NT2/D1 (cell line): ENCODE results near the gene TGM3.

Source experiments
- DNase-seq: peaks from one replicate; pipeline ENCODE4 v3.0.0-alpha.2; 2011; ENCODE audit warnings: low read depth, low spot score
- H3K27me3 ChIP-seq: 2 replicates; pipeline ENCODE4 v1.6.0; 2011; ENCODE audit warnings: mild to moderate bottlenecking; ENCODE audit not compliant: insufficient read length, insufficient read depth
- H3K36me3 ChIP-seq: 2 replicates; pipeline ENCODE4 v1.6.1; 2011; ENCODE audit warnings: mild to moderate bottlenecking, low read length, mixed read lengths; ENCODE audit not compliant: insufficient read depth, insufficient read length
- H3K4me1 ChIP-seq: 2 replicates; pipeline ENCODE4 v1.5.1; 2011; ENCODE audit not compliant: insufficient read depth, insufficient read length
- H3K4me3 ChIP-seq: 2 replicates; pipeline ENCODE4 v1.5.1; 2011; ENCODE audit warnings: low read depth; ENCODE audit not compliant: insufficient read length
- H3K9ac ChIP-seq: 2 replicates; pipeline ENCODE4 v1.6.0; 2011; ENCODE audit warnings: low read depth; ENCODE audit not compliant: insufficient read length
- H3K9me3 ChIP-seq: 2 replicates; pipeline ENCODE4 v1.5.1; 2011; ENCODE audit warnings: mild to moderate bottlenecking, low read length; ENCODE audit not compliant: insufficient read depth
- SUZ12 ChIP-seq: IDR thresholded peaks from 2 replicates; pipeline ENCODE4 v1.6.1; 2011; ENCODE audit not compliant: insufficient read length, insufficient read depth; ENCODE audit errors: extremely low read depth
- YY1 ChIP-seq: IDR thresholded peaks from 2 replicates; pipeline ENCODE4 v1.6.1; 2011; ENCODE audit not compliant: insufficient read length, insufficient read depth
- ZNF274 ChIP-seq: IDR thresholded peaks from 2 replicates; pipeline ENCODE4 v1.6.1; 2011; ENCODE audit warnings: mild to moderate bottlenecking, low read depth, low read length

The TGM3 gene

DNA sequence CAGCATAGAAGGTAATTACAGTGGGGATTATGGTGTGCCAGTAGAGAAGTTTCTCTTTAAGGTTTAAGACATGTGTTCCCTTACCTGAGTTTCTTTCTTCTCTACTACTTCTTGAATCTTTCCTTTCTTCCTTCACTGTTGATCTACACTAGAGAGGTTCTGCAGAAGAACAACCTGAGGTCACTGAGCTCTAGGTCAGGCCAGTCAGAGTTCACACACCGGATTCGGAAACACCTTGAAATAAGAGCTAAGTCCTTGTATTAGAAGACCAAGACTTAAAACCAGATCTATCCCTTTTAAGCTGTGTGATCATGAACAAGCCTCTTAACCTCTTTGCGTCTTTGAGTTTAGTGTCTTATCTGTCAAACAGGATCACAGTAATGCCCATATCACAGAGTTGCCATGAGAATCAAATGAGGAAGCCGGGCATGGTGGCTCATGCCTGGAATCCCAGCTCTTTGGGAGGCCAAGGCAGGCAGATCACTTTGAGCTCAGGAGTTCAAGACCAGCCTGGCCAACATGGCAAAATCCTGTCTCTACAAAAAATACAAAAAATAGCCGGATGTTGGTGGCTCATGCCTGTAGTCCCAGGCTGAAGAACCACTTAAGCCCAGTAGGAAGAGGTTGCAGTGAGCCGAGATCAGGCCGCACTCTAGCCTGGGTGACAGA is 22.0 kb upstream of the TGM3 start:
- Histone ChIP-seq H3K27me3 (no peaks in the 10 kb centered on the region), H3K4me3 (no peak overlapping the region), H3K36me3 (no peaks in the 10 kb centered on the region), H3K9ac (no peak overlapping the region), H3K4me1 (no peaks in the 10 kb centered on the region), H3K9me3 (no peaks in the 10 kb centered on the region)
- no peak for DNase-seq
- no peak for TF ChIP-seq YY1
- no peak for TF ChIP-seq ZNF274
- TF ChIP-seq SUZ12 = no peak

DNA sequence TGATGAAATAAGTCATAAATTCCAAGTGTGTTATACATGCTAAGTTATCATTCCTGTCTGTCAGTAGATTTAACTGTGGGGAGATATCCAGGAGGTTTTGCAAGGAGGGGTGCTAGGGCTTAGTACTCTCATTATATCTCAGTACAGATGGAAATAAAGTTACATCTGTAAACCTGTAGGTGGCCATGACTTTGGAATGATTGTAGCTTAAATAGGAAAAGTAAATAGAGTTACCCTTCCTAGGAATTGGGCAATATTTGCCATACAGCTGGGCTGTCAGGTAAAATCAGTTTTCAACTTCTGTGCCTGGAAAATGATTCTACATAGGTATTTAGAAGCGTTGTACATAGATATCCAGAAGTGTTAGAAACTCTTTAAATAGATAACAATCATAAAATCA is 19.8 kb upstream of the TGM3 start:
- H3K27me3 ChIP-seq = no peaks in the 10 kb centered on the region

DNA sequence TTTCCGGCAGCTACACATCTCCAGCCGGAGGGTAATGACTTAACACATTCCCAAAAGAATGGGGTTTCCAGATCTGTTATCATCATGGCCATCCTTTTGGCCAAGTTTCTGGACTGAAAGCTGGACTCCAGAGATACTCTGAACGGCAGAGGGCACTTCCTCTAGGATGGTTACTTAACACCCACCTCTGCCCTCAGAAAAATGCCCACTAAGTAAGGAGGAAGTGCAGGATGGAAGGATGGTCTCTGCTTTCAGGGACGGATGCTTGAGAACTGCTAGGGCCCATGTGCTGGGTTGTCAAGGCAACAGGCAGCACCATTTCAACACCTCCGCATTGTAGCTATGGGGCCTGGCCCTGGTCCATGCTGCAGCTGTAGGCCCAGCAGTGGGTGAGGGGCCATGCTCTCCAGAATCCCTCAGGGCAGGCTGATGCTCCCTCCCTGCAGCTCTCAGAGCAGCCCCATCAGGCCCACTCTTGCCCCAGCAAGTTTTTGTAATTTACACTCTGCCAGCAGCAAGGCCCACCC is 16.5 kb upstream of the TGM3 start:
- Histone ChIP-seq H3K4me1 (peaks cover 3% of the 10 kb centered on the region), H3K36me3 (no peaks in the 10 kb centered on the region), H3K27me3 (no peaks in the 10 kb centered on the region), H3K9me3 (no peaks in the 10 kb centered on the region), H3K4me3 (no peak overlapping the region), H3K9ac (no peak overlapping the region)
- no peak for DNase-seq
- no peak for TF ChIP-seq YY1
- TF ChIP-seq ZNF274 = no peak

More for the DNA sequence above, 19.8 kb upstream of the TGM3 start:
- Histone ChIP-seq H3K36me3 (no peaks in the 10 kb centered on the region), H3K9ac (no peak overlapping the region), H3K4me3 (no peak overlapping the region), H3K9me3 (no peaks in the 10 kb centered on the region), H3K4me1 (peaks cover 3% of the 10 kb centered on the region)
- TF ChIP-seq ZNF274 = no peak
- no peak for TF ChIP-seq SUZ12
- TF ChIP-seq YY1 = no peak
- DNase-seq = no peak

DNA sequence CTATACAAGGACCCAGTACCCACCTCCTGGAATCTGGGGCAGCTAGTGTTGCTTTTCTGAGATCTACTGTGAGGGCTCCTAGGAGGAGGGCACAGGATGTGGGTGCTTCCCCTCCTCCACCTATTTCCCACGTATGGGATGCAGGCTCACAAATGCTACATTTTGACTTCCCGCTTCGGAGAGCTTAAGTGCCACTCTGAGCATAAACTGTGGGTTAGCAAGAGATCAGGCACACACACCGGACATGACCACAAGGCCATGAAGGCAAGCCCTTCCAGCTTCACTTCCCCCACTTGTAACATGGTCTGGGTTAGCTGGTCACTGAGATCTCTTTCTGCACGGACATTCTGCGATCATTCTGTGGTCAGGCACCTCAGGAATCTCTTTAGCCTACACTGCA is 15.7 kb upstream of the TGM3 start:
- no peak overlapping the region for H3K4me3 ChIP-seq
- no peak for DNase-seq

DNA sequence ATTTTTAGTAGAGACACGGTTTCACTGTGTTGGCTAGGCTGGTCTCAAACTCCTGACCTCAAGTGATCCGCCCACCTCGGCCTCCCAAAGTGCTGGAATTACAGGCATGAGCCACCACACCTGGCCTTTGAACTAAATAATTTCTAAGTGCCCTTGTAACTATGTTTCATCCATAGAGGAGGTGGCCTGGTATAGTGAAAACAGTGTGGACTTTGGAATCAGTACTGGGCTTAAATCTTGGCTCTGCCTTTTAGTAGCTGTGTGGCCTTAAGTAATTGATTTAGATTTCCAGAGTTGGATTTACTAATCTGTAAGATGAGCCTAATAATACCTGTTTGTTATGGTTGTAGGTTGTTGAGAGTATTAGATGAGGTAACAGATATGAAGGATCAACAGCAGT is 14.2 kb upstream of the TGM3 start:
- no peak for DNase-seq
- Histone ChIP-seq H3K36me3 (no peaks in the 10 kb centered on the region), H3K9me3 (no peaks in the 10 kb centered on the region), H3K9ac (no peak overlapping the region), H3K4me3 (no peak overlapping the region), H3K27me3 (no peaks in the 10 kb centered on the region), H3K4me1 (peaks cover 3% of the 10 kb centered on the region)
- TF ChIP-seq YY1 = no peak
- TF ChIP-seq SUZ12 = no peak
- no peak for TF ChIP-seq ZNF274

More for the DNA sequence above, 15.7 kb upstream of the TGM3 start:
- Histone ChIP-seq H3K27me3 (no peaks in the 10 kb centered on the region), H3K36me3 (no peaks in the 10 kb centered on the region), H3K9ac (no peak overlapping the region), H3K4me1 (peaks cover 3% of the 10 kb centered on the region), H3K9me3 (no peaks in the 10 kb centered on the region)
- TF ChIP-seq SUZ12 (no peak), YY1 (no peak), ZNF274 (no peak)

DNA sequence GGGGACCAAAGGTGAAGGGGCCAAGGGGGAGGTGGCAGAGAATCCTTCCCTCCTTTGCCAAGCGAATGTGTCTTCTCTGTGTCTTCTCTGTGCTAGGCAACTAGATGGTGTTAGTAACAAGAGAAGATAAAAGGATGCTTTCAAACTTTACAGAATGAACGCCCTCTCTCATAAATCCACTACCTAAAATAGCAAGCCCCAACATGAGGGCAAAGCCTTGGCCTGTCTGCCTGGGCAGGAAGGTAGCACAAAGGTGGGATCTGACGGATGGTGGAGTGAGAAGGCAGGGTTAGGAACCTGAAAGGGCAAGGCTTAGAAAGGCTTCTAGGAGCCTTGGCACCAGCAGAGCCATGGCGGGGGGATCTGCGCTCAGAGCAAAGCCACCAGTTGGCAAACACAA is 13.6 kb upstream of the TGM3 start:
- DNase-seq = no peak
- no peak overlapping the region for H3K4me3 ChIP-seq
- peaks cover 3% of the 10 kb centered on the region for H3K4me1 ChIP-seq
- no peaks in the 10 kb centered on the region for H3K36me3 ChIP-seq
- H3K9me3 ChIP-seq = no peaks in the 10 kb centered on the region
- H3K27me3 ChIP-seq = no peaks in the 10 kb centered on the region
- no peak for TF ChIP-seq YY1
- no peak for TF ChIP-seq ZNF274
- no peak for TF ChIP-seq SUZ12
- H3K9ac ChIP-seq = no peak overlapping the region

DNA sequence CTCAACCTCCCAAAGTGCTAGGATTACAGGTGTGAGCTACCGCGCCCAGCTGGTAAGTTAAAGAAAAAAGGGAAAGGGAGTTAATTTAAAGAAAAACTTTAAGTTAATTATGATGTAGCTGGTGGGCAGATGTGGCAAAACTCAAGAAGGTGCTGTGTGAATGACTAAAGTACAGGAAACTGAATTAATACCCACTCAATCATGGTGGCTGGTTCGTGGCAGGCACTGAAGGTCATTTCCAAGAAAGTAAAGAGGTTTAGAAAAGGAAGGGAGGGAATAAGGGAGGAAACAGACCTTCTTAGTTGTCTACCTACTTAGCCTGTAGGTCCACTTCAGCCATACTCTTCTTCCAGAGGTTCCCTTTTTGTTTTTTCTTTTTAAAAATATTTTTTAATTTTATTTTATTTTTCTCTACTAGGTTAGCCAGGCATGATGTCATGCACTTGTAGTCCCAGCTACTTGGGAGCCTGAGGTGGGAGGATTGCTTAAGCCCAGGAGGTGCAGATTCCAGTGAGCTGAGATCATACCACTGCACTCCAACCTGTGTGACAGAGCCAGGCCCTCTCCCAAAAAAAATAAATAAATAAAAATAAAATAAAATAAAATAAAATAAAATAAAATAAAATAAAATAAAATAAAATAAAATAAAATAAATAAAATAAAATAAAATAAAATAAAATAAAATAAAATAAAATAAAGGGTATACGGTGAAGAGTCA is 11.9 kb upstream of the TGM3 start:
- peak; percentile 65 for DNase-seq
- H3K9ac ChIP-seq = no peak overlapping the region
- no peak overlapping the region for H3K4me3 ChIP-seq
- H3K9me3 ChIP-seq = no peaks in the 10 kb centered on the region
- H3K27me3 ChIP-seq = no peaks in the 10 kb centered on the region
- TF ChIP-seq YY1 (no peak), SUZ12 (no peak), ZNF274 (no peak)
- peaks cover 3% of the 10 kb centered on the region for H3K4me1 ChIP-seq
- no peaks in the 10 kb centered on the region for H3K36me3 ChIP-seq
